HS-5 (cell line): ENCODE data around the gene BRCA1.
"Not testable (repeated sequence)": the region's sequence is repeated elsewhere in the genome, so short reads cannot be mapped to it uniquely, and the experiment has no call there.

Source experiments
- DNase-seq: peaks from one replicate; pipeline ENCODE4 v3.0.0-alpha.2; 2012; ENCODE audit warnings: low read depth

BRCA1 gene

GRCh38 chr17:43125133-43125966 lies at the start of gene BRCA1:
Gene BRCA1 (minus strand): TSS chr17:43125364. CDS start chr17:43124096, 1,268 bp downstream.
- peak; percentile 91 for DNase-seq

GRCh38 chr17:43171586-43172487 lies 46.7 kb upstream of the BRCA1 start:
- peak; percentile 96 for DNase-seq

GRCh38 chr17:43170766-43171585 lies 45.8 kb upstream of the BRCA1 start, which contains the start of gene NBR1:
Gene NBR1 (plus strand): TSS chr17:43171214. CDS start chr17:43175800, 4,586 bp downstream.
- DNase-seq = peak; percentile 92

GRCh38 chr17:43170140-43170765 lies 45.1 kb upstream of the BRCA1 start:
- DNase-seq = peak; percentile 82

- DNase-seq = peak; percentile 8
Measured at GRCh38 chr17:43169561-43170139, 44.5 kb upstream of the BRCA1 start.

GRCh38 chr17:43165971-43166370 lies 40.8 kb upstream of the BRCA1 start:
- DNase-seq = not testable (repeated sequence)

GRCh38 chr17:43159957-43160356 lies 34.8 kb upstream of the BRCA1 start:
- not testable (repeated sequence) for DNase-seq

GRCh38 chr17:43159232-43159631 lies 34.1 kb upstream of the BRCA1 start:
- DNase-seq = not testable (repeated sequence)

GRCh38 chr17:43155666-43156065 lies 30.5 kb upstream of the BRCA1 start:
- no peak for DNase-seq

GRCh38 chr17:43153197-43153835 lies 28.2 kb upstream of the BRCA1 start:
- DNase-seq = not testable (repeated sequence)

- DNase-seq = no peak
Measured at GRCh38 chr17:43151880-43152456, 26.8 kb upstream of the BRCA1 start.

- DNase-seq = no peak
Measured at GRCh38 chr17:43146649-43147048, 21.5 kb upstream of the BRCA1 start.

GRCh38 chr17:43143201-43143600 lies 18.0 kb upstream of the BRCA1 start:
- no peak for DNase-seq

- DNase-seq = no peak
Measured at GRCh38 chr17:43142153-43142552, 17.0 kb upstream of the BRCA1 start.

- no peak for DNase-seq
Measured at GRCh38 chr17:43140396-43141332, 15.5 kb upstream of the BRCA1 start.

- not testable (repeated sequence) for DNase-seq
Measured at GRCh38 chr17:43138531-43138930, 13.4 kb upstream of the BRCA1 start.

- DNase-seq = not testable (repeated sequence)
Measured at GRCh38 chr17:43136574-43136973, 11.4 kb upstream of the BRCA1 start.

- DNase-seq = no peak
Measured at GRCh38 chr17:43135454-43135819, 10.3 kb upstream of the BRCA1 start.
